HL-60/S4 treated with retinoic acid at 250 ng/mL for 4 days and 3 days (cell line): ENCODE results near the gene PHF14.

Experiments
- in situ Hi-C: fragments of 300-500 bp; cut with MboI; formaldehyde crosslinking; loops from 2 replicates; pipeline ENCODE4 v1.7.0; 2022; ENCODE audit warnings: low sequenced_read_pairs

PHF14 gene

DNA sequence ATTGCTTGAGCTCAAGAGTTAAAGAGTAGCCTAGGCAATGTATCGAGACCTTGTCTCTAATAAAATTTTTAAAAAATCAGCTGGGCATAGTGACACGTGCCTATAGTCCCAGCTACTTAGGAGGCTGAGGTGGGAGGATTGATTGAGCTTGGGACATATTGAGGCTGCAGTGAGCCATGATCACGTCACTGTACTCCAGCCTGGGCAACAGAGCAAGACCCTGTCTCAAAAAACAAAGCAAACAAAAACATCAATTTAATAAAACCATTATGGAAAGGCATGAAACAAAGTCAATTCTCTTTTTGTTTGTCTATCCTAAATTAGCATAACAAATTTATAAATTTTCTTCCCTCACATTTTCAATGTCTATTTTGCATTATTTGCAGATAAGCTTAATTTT lies 108.4 kb downstream of the PHF14 start:
- in situ Hi-C loops: no loop called here

DNA sequence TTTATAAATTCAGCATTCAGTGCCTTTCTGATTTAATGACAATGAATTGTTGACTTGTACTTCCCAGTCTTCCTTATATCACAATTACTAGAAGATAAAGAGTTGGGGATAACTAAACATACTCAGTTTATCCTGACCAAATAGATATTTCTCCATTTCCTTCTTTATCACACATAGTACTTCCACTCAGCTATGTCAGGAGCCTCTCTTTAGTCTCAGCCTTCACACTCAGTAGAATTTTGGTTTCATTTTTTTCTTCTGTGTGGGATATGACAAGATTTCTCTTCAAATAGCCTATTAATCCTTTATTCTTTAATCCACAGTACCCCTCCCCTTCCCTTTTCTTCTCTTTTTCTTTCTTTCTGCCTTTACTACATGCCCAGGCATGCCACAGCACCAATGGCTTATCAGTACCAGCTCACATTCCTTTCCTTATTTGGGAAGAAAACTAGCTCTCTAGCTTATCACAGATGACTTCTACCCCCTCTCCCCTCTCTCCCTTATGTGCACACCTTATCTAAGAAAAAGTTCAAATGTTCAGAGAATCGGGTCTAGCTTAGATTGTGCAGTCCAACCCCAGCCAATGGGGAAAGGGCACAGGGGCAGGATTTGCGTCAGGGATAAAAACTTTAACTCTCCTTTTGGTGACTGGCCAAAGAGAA lies 109.0 kb downstream of the PHF14 start:
- in situ Hi-C loops: no loop called here

DNA sequence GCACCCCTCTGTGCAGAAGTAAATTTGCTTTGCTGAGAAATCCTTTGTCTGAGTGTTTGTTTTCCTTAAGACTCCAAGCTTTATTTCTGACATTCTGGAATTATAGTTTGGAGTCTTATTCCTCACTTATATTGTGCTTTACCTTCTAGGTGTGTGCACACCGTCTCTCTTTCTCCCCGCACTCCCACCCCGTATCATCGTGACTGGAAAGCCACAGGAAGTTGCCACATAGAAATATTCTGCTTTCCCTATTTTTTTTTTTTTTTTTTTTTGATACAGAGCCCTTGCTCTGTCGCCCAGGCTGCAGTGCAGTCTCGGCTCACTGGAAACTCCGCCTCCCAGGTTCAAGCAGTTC lies 109.5 kb downstream of the PHF14 start:
- in situ Hi-C loops: no loop called here

DNA sequence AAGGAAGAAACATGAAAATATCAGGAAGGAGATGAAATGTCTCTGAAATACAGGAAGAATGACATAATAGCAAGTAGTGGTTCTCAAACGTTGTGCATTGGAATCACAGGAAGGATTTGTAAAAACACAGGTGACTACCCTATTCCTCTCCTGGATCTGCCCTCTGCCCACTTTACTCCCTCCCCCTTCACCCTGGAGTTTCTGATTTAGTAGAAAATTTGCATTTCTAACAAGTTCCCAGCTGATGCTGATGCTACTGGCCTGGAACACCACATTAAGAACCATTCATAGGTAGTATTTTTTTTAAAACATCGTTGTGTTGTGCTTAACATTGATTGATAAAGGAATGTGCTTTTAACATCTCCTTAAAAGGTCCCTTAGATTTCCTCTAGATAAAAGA lies 130.9 kb downstream of the PHF14 start:
- in situ Hi-C loops: no loop called here

DNA sequence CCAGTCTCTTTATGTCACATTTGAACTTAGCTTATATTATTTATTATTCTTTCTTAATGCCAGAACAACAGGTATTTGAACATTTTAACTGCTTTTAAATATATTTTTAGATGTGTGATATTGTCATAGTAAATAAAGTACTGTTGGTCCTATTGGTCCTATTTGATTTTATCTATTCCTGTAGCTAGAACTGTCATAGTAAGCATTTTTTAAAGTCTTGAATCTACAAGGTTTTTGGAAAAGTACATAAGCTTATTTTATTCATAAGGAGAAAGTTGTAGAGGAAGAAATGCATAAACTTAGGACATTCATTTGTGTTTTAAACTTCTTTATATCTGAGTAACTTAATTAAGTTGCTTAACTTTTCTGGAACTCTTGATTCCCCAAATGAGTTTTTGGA lies 136.0 kb downstream of the PHF14 start:
- in situ Hi-C loops: no loop called here

DNA sequence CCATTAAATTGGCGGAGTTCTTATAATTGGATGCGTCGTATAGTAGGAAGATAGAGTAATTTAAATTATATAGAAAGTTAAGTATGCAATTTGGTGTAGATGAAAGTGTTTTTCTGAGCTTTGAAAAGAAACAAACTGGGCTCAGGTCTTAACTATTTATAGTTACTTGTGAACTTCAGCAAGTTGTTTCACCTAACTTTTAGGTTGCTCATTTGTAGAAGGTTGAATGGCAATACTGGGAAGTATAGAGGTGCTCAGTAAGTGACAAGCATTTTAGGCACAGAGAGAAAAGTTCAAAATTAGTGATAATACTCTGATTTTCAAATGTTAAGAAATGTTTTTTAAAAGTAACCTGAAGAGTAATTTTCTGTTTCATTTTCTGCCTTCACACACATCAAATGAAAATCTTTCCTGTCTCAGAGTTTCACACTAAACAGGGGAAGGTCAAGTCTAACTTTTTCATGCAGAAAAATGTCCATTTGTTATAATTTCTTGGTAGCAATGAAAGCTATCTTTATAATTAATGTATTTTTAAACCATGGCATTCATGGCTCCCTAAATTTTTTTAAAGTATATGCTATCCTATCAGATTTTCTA lies 146.5 kb downstream of the PHF14 start:
- in situ Hi-C loops: no loop called here

DNA sequence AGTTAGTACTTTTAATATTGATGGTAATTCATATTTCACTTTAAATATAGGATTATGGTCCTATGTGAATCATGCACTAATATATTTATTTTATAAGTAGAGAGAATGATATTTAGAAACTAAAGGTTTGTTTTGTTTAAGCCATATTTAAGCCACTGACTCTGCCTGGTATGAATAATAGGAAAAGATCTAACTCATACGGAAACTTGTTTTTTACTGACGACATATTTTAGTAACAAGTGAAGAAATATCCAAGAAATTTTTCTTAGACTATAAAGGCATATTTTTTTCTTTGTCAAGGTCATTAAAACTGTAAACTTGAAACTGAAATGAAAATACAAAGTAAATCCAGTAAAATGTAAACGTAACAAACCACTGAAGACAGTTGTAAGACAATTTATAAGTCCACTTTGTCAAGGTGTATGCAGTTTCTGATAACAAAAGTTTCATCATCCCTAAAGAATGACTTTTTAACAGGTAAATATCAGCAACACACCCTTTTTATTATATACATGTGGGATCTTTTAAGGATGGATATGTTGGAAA lies 147.1 kb downstream of the PHF14 start:
- in situ Hi-C loops: no loop called here

DNA sequence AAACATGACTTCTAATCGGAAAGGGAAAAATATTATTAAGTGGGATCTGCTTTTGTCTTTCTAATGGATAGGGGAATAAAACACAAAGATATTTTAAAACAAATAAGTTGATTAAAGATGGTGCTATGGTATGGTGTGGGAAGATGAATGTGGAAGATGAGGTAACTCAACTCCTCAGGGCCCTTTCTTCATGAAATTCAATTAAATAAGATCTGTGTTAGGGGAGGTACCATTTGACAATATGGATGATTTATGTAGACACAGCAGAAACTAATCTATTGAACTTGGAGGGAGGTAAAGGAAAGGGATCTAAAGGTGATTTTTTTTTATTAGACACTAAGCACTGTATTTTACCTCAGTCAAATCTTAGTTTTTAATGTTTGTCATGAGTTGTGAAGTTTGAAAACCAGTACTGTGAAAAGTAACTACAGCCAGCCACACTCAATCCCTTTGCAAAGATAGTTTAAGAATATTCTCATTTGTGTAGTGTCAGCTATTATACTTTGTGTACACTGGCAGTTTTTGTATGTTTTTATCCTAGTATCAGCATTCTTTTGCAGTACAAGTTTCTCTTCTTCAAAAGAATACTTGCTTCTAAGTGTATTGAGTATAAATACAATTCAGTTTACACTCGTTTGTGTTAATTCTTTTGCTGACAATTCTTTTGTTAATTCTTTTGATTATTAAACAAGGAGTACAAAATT lies 151.3 kb downstream of the PHF14 start:
- in situ Hi-C loops: no loop called here

DNA sequence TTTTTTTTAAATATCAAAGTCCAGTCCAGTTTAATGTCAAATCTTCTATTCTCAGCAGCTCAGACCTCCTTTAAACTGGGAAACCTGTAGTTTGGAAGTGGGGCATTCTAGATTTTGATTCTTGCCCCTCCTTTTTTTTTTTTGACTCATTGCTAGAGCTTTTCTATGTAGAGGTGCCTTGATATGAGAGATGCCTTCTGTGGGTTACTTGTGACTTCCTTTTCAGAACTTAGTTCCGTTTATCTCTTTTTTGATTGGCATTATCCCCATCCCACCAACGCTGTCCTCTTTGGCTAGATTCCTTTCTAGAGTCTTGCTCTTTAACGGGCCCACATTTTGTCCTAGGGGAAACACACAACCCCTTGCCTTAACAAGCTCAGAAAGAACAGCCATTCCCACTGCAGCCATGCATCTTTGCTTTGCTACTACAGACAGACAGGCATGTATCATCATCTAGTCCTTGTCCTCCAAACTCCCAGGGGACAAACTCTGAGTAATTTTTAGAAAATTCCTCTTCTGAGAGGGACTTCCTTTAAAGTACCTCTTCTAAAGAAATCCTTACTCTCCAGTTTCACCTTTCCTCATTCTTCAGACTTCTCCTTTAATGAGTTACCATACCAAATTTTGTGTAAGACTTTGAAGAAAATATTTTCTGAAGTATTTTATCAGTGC lies 153.6 kb downstream of the PHF14 start:
- in situ Hi-C loops: no loop called here

DNA sequence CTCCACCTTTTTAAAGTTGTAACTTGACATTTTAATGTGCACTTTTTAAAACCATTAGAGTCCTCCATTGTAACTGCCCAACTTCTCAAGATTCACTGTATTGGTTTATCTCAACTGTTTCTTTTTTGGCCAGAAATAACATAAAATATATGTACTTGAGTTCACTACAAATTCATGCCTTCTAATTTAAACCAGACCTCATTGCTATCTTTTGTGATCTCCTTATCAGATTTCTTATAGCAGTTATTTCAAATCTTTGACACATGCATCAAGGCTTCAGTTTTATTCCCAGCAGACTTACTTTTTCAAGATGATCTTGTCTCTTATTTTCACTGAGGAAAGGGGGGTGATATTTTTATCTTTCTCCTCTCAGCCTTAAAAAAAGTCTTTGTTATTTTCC lies 154.3 kb downstream of the PHF14 start:
- in situ Hi-C loops: no loop called here

DNA sequence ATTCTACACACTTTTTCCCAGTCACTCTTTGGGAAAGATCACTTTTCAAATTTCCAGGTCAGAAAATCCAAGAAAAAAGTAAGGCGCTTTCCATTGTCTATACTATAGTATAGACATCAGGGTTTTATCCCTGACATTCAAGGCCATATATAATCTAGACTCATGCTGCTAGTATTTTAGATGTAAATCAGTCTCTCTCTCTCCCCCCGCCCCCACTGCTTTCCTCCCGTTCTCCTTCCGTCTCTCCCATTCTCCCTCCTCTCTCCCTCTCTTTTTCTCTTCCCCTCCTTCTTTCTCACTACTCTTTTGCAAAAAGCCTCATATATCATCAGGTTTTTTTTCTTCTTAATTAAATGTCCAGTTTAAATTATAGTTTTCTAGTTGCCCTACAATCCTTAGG lies 154.8 kb downstream of the PHF14 start:
- in situ Hi-C loops: no loop called here

DNA sequence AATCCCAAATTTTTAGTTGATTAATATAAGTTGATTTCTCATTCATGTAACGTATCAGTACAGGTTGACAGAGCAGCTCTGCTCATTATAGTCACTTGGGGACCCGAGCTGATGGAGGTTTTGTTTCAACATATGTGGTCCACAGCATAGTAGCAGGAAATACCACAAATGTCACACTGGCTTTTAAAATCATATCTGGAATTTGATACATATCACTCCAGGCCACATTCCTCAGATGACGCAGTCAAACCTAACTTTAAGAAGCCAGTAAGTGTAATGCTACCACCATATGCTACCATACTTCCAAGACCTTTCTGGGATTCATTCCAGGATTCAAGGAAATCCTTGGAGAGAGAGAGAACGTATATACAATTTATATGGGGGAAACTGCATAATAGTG lies 156.3 kb downstream of the PHF14 start:
- in situ Hi-C loops: no loop called here

DNA sequence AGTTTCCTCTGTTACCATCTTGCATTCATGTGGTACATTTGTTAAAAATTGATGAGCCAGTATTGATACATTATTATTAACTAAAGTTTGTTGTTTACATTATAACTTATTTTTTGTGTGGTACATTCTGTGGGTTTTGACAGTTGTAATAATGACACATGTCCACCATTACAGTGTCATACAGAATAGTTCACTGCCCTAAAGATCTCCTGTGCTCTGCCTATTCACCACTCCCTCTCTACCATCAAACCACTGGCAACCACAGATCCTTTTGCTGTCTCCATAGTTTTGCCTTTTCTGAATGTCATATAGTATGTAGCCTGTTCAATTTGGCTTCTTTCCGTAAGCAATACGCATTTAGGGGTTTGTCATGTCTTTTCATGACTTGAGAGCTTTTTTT lies 156.9 kb downstream of the PHF14 start:
- in situ Hi-C loops: no loop called here

DNA sequence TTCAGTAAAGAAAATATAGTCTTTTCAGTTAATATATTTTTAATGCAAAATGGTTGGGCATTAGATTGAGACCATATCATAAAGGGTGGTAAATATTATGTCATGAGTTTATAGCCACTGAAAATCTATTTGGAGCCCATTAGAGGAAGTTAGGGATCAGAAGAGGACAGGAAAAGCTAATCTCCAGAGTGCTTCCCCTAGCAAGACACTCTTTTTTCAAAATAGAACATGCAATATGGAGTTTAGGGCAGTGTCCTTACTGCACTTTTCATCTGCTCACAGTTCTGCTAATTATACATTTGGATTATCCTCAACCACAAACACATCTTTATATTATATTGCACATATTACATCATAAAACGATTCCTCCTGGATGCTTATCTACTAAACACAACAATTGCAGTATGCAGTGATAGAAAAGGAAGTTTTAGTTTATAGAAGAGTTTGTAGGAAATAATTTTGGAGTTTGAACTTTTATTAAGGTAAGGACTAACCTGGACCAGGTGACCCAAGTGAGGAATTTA lies 159.8 kb downstream of the PHF14 start:
- in situ Hi-C loops: no loop called here

DNA sequence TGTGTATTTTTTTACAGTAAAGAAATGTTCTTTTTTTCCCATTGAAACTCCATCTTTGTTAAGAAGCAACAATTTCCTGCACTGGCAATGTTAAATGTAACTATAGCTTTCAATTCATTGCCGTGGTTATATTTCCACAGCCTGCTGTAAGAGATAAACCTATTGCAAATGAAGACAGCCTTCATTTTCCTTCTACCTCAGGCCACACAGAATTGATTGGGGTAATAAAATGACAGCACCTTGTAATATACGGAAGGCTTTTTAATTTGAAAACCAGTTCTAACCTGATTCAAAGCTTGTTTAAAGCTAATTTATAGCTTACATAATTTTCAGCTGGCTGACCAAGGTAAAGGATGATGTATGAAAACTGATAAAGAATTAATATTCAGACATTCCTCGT lies 161.9 kb downstream of the PHF14 start:
- in situ Hi-C loops: no loop called here

DNA sequence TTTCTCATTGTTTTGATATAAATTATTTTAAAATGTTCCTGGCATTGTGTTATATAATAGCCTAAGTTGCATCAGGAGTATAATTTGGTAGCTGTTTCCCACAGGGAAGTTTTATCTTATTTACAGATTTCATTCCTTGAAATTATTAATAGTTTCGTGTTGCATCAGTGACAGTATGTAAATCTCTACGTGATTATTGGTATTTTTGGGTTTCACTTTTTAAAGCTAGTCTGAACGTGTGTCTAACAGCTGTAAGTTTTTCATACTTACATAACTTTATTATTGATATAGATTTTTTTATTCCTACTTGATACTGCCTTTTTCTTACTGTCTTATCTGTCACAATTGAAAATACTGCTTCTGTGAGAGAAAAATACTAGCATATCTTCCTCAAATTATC lies 167.9 kb downstream of the PHF14 start:
- in situ Hi-C loops: no loop called here

DNA sequence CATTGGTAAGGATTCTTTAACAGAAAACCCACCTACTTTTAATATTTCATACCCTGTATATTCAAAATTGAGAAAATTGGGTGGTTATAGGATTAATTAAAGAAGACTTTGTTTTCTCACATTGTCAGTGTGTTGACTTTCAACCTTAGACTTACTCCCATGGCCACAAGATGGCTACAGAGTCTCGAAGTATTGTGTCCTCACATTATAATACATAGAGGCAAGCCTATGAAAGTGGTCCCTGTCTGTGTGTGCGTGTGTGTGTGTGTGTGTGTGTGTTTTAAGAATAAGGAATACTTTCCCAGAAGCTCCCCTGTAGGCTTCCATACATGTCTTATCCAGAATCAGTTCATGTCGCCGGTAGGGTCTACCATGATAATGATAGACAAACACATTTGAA lies 180.0 kb downstream of the PHF14 start:
- in situ Hi-C loops: no loop called here

DNA sequence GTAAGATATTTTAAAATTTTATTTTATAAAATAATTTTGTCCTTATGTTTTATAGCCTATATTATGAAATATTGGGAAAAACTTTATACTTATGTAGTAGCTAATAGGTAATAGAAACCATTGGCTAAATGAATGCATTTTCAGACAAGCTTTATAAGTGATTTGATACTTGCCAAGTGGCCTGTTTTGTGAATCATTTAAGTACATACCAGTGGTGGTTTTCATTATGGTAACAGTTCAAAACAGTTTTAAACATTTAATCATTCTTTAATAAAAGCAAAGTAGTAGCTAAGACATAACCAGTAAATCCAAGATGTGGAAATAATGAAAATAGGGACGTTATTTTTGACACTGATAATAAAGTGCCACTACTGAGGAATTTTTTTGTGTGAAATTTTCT lies 182.2 kb downstream of the PHF14 start:
- in situ Hi-C loops: no loop called here

DNA sequence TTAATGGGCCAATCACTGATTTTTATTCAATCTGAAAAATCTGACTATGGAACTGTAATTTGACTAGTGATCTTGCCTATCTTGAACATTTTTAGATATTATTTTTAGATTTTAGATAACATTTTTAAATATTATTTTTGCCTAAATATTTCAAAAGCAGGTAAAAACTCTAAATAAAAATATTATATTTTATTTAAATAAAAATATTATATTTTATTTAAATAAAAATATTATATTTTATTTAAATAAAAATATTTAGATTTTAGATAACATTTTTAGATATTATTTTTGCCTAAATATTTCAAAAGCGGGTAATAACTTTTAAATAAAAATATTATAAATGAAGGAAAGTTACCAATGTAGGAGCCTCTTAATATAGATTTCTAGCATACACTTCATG lies 187.8 kb downstream of the PHF14 start:
- in situ Hi-C loops: no loop called here

DNA sequence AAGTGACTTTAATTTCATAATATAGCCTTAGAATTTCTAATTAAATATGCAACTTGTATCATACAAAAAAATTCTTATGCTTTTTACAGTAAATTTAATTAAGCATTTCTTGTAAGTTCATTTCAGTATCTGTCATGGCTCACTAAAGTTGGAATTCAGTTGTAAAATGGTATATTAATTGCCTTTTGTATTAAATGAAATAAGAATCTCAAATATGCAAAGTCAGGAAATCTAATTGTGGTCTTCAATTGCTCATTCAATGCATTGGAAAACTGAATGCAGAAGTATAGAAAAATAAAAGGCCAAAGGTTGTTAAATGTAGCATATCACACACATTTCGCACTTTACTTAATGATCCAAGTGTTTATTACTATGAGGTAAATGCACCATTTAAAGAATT lies 189.5 kb downstream of the PHF14 start:
- in situ Hi-C loops: no loop called here

DNA sequence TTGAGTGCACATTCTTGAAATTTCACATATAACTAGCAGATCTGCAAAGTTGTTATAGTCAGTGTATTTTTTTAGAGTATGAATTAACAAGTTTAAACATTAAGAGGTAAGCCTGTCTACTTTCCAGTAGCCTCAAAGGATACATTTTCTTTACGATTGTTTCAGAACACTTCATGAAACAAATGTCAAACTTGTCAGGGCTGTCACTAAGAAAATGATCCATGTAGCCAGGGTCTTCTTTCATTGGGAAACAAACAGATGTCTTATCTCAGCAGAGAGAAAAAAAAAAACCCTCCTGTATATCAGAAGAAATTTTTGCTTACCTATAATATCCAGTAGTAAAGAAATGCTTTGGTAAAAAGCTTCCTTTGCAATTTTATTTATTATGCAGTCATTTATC lies 192.4 kb downstream of the PHF14 start:
- in situ Hi-C loops: no loop called here
